GM11168 (cell line): ENCODE results near the gene EPGN.

Experiments
- in situ Hi-C: fragments of 300-500 bp; cut with MboI; formaldehyde crosslinking; loops from one replicate; pipeline ENCODE4 v1.12.0; 2022; ENCODE audit warnings: low sequenced_read_pairs; ENCODE audit not compliant: unreplicated experiment

EPGN gene

DNA sequence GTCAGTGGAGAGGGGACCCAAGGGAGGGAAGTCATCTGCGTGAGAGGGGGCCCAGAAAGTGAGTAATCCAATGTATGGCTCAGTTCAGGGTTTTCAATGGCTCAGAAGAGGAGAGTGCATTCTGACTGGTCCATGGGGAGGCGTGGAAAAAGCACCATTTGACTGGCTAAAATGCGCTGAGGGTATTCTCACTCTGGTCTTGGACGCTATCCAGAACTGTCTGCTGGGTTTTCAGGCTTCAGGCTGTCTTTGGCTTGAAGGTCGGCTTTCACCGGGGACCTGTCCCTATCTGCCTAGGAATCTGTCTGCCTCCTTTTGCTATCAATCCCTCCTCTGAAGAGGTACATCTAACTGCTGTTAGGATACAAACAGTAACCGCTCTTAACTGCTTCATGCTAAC is 26.4 kb downstream of the EPGN start:
- in situ Hi-C loops, result loop anchor here (25.0 kb wide), 1 partner anchor 303 kb away; no protein-coding TSS in a partner anchor

DNA sequence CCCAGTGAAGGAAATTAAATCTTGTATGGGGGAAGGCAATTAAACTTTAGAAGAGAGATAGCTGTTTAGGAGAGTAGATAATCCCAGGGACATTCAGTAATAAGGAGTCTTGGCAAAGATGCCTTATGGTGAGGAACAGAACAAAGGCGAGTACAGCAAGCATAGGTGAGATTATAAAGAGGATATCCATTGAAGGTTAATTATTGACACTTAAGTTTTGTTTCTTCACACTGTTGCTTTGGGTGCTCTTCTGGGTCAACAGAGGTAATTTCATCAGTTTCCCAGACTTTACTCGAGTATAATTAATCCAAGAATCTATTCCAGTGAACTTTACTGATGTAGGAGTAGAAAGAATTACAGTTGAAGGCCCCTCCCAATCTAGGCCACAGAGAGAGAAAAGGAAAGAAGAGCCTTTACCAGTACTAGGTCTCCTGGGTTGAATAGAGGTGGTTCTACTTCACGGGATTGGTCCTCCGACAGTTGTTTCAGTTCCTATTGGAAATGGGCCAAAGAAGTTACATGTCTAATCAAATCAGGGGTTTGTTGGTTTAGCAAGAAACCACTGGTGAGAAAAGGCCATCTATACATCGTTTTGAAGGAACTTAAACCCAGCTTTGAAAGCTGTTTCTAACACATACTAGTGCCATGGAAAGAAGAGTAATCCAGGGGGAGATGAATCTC is 27.2 kb downstream of the EPGN start:
- in situ Hi-C loops, result loop anchor here (25.0 kb wide), 1 partner anchor 302 kb away; no protein-coding TSS in a partner anchor

DNA sequence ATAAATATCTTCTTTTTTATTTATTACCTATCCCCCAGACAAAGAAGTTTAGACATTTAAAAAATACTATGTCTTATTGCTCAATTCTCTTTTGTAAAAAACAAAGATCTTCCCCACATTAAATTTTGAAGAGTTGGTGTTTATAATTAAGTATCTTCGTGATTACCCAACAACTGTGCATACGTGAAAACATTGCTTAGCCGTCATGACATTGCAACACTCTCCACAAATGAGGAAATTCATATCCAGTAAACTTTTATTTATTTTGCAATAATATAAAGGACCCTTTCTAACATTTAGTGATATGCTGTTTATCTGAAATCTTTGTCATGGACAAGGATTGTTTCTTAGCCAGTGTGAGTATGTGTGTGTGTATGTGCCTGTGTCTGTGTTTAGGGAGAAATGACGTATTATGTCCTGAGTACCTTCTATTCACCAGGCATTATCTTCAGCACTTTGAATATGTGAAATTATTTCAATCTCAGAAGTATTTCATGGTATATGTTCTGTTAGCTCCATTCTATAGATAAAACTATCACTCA is 30.6 kb downstream of the EPGN start:
- in situ Hi-C loops, result loop anchor here (25.0 kb wide), 1 partner anchor 298 kb away; no protein-coding TSS in a partner anchor

DNA sequence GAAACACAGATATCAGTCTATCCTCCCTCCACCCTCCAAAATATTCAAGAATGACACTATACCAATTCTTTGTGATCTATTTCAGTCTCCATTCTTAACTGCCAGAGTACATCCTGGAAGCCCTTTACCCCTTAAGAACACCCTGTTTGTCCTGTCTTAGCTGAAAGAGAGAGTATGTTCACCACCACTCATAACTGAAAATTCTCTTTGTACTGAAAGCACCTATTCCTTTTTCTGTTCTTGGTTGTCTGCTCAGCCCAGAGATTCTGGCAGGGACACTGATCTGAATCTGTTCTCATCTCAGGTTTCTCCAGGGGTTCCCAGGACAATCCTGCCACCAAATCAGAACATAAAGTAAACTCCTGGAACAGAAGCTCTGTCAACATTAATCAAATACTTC is 31.2 kb downstream of the EPGN start:
- in situ Hi-C loops, result loop anchor here (25.0 kb wide), 1 partner anchor 298 kb away; no protein-coding TSS in a partner anchor

DNA sequence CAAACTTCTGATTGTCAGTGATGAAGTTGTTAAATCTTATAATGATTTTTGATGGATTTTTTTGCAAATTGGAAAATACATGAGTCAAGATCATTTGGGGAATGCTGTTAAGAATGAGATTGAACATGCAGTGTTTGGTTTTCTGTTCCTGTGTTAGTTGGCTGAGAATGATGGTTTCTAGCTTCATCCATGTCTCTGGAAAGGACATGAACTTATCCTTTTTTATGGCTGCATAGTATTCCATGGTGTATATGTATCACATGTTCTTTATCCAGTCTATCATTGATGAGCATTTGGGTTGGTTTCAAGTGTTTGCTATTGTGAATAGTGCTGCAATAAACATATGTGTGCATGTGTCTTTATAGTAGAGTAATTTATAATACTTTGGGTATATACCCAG is 32.2 kb downstream of the EPGN start:
- in situ Hi-C loops, result loop anchor here (25.0 kb wide), 1 partner anchor 297 kb away; no protein-coding TSS in a partner anchor

DNA sequence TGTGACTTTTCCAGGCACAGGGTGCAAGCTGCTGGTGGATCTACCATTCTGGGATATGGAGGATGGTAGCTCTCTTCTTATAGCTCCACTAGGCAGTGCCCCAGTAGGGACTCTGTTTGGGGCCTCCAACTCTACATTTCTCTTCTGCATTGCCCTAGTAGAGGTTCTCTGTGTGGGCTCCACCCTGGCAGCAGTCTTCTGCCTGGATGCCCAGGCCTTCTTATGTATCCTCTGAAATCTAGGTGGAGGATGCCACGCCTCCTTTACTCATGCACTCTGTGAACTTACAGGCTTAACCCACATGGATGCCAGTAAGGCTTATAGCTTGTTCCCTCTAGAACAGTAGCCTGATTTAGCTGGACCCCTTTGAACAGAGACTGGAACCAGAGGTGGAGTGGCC is 35.8 kb downstream of the EPGN start:
- in situ Hi-C loops, result loop anchor here (25.0 kb wide), 1 partner anchor 293 kb away; no protein-coding TSS in a partner anchor

DNA sequence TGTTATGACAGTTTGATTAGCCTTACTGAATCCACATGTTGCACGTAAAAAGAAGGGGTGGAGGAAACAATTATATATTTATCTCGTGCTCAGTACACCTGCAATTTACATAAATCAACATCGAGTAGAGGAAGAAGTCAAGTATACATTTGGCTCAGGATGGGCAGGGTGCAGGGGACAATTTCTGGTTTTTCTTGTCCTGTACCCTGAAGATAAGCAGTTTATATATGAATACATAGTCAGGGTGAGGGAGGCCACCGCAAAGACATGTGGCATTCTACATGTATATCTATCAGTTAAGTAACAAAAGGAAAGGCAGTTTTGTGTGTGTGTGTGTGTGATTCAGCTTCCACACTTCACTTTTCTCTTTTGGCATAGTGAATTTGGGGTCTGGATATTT is 45.6 kb downstream of the EPGN start:
- in situ Hi-C loops, result no loop called here

DNA sequence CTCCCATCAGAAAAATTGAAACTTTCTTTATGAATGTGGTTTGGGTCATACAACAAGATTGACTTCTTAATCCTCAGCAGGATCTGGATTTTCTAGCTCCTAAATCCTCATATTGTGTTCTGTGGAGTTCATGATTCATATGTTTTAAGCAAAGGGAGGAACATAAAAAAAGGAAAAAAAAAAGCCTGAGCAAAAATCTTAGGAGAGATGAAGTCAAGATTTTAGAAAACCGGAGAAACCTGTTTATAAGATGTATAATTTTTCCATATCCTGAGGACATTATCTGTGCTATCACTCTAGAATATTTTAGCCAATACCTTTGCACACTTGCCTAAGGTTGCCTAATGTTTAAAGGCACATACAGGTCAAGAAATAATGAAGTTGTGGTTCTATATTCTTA is 49.7 kb downstream of the EPGN start:
- in situ Hi-C loops, result no loop called here

DNA sequence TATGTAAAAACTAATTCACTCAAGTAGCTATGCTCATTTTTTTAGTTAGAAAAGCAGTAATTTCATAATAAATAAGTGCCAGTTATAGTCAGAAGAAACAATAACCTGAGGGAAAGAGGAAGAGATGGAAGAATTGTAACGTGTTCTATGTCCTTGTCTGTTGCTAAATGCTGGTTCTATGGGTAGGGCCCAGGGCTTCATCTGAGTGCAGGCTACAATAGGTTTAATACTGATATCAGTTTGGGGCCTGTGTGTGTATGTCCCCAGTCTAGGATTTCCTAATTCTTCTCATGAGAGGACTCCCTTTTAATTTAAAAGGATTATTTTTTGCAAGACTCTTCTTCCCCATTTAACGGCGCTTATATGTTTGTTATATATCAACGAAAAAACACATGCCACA is 53.4 kb downstream of the EPGN start:
- in situ Hi-C loops, result no loop called here

DNA sequence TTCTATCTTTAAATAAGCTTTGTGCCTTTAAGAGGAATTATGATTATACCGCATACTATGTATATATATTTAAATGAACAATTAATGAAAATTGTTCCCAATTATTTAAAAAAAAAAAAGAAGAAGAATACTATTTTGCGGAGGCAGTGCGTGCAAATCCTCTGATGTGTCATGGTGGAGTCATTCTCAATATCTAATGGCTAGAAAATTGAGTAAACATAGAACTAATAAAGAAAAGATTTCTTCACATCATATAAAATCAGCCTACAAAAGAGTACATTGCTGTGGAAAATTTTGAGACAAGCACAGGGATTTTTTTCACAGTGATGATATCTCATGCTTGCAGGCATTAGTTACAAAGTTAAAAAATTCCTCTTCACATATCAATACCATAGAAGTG is 54.1 kb downstream of the EPGN start:
- in situ Hi-C loops, result no loop called here

DNA sequence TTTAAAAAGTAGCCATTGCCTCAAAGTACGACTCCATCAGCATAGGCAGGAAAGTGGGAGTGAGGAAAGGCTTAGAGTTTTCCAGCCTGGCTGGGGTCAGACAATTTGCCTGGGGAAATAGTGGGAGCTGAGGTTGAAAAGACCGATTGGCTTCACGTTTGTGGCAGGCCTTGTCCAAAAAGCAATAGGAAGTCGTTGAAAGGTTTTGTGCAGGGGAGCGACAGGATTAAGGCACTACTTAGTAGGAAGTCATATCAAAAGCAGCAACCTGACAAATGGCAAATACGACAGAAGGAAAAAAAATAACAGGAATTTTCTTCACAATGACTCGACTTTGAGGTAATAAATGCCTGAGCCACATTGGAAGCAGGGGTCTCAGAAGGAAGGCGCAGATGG is 56.0 kb downstream of the EPGN start:
- in situ Hi-C loops, result no loop called here

DNA sequence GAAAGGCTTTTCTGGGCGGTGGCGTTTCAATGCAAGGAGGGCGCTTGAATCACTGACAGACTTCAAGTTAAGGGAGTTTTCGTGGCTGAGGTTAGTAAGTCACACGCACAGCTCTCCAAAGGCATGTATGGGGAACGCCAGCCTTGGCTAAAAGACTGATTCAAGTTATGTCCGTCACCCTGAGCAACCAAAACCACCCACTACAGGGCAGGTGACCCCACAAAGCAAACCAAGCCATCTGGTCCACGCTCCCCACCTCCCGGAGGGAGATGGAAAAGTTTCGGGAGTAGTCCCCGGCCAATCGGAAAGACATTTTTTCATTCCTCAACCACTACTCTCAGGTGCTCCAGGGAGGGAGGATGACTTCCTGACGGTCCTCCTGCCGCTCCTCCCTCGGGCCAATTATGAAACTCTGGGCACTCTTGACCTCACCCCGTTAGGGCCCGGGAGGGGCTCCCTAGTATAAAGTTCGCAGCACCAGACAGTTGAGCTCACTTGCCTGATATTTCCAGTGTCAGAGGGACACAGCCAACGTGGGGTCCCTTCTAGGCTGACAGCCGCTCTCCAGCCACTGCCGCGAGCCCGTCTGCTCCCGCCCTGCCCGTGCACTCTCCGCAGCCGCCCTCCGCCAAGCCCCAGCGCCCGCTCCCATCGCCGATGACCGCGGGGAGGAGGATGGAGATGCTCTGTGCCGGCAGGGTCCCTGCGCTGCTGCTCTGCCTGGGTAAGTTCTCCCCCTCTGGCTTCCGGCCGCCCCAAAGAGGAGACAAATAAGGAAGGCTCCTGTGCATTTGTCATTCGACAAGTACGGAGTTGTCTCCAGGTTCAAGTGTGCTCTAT is 56.6 kb downstream of the EPGN start, which contains the start of gene EREG:
EREG (plus strand) TSS at position 494 of the 840 bp plus-strand sequence; CDS start at position 658, 164 bp downstream.
- in situ Hi-C loops, result no loop called here

DNA sequence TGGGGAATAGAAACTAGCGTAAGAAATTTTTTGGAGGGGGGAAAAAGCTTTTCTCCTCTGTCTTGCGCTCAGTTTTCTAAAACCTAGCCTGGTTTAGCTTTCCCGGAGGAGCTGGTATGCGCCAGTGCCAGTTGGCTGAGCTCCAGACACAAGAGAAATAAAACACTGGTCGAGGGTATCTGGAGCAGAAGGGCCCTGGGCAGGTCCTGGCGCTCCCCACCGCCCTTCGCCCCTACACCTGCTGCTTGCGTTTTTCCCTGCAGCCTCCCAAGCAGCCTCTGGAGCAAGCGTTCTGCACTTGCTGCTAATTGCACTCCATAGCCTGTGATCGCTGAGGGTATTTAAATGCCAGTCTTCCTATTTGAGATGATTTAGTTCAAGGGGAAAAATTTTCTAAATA is 57.5 kb downstream of the EPGN start:
- in situ Hi-C loops, result no loop called here
